PC-3 (cell line): ENCODE results near the gene RGMB. TPM values are rescaled to one million over a fixed set of nuclear protein-coding genes. Genes with fewer than 3 reads are reported as not detected.

Source experiments
- ATAC-seq: fragments of 200-7000 bp; cut with Tn5 transposase; 2 replicates; pipeline ENCODE4 v1.9.1; 2020; ENCODE audit warnings: mild to moderate bottlenecking, moderate library complexity
- BruUV-seq: library from RNA; stranded (reverse); fragments of 400-500 nt; replicated peaks from 2 replicates; lab custom pipeline; 2021; lab: Mats Ljungman, UMichigan
- CTCF ChIA-PET: fragments of 300-600 bp; sonication (Branson Sonifier 250); formaldehyde crosslinking; loops from one replicate; lab custom pipeline; 2022; ENCODE audit warnings: antibody characterized with exemption; lab: Charles Lee
- POLR2A ChIA-PET: fragments of 300-600 bp; sonication (Branson Sonifier 250); formaldehyde crosslinking; loops from one replicate; lab custom pipeline; 2022; ENCODE audit warnings: antibody characterized with exemption; ENCODE audit not compliant: unreplicated experiment; lab: Charles Lee
- DNase-seq: peaks from one replicate; pipeline ENCODE4 v3.0.0-alpha.2; 2015
- H2AFZ ChIP-seq: fragments of 300-600 bp; sonication (generic); 2 replicates; pipeline ENCODE4 v1.6.0; 2016; ENCODE audit warnings: antibody characterized with exemption, low read length
- H3F3A ChIP-seq: fragments of 300-600 bp; sonication (generic); one replicate; pipeline ENCODE4 v1.6.0; 2017; ENCODE audit warnings: antibody characterized with exemption, low read length, control low read depth, mild to moderate bottlenecking; ENCODE audit not compliant: unreplicated experiment
- H3K27ac ChIP-seq: fragments of 300-600 bp; sonication (generic); 2 replicates; pipeline ENCODE4 v1.5.1; 2016; ENCODE audit warnings: mild to moderate bottlenecking, low read length
- H3K27me3 ChIP-seq: fragments of 300-600 bp; sonication (generic); 2 replicates; pipeline ENCODE4 v1.6.1; 2016; ENCODE audit warnings: low read length, mixed read lengths
- H3K36me3 ChIP-seq: fragments of 300-600 bp; sonication (generic); 2 replicates; pipeline ENCODE4 v1.6.1; 2016; ENCODE audit warnings: low read depth, mixed run types, low read length, mixed read lengths
- H3K4me1 ChIP-seq: fragments of 300-600 bp; sonication (generic); 2 replicates; pipeline ENCODE4 v1.5.1; 2016; ENCODE audit warnings: low read length; ENCODE audit not compliant: insufficient read depth
- H3K4me2 ChIP-seq: fragments of 300-600 bp; sonication (generic); 2 replicates; pipeline ENCODE4 v1.6.0; 2016; ENCODE audit warnings: low read length
- H3K4me3 ChIP-seq: fragments of 300-600 bp; sonication (generic); 2 replicates; pipeline ENCODE4 v1.5.1; 2016; ENCODE audit warnings: mild to moderate bottlenecking, low read length, mixed read lengths
- H3K79me2 ChIP-seq: fragments of 300-600 bp; sonication (generic); 2 replicates; pipeline ENCODE4 v1.6.1; 2017; ENCODE audit warnings: low read length, mixed read lengths
- H3K9ac ChIP-seq: fragments of 300-600 bp; sonication (generic); 2 replicates; pipeline ENCODE4 v1.6.0; 2016; ENCODE audit warnings: mild to moderate bottlenecking, low read length
- H3K9me2 ChIP-seq: fragments of 300-600 bp; sonication (generic); replicated peaks from 2 replicates; pipeline ENCODE4 v1.6.1; 2016; ENCODE audit warnings: mixed run types, low read length, mixed read lengths
- H3K9me3 ChIP-seq: fragments of 300-600 bp; sonication (generic); 2 replicates; pipeline ENCODE4 v1.6.1; 2016; ENCODE audit warnings: low read length, mixed read lengths
- H4K20me1 ChIP-seq: fragments of 300-600 bp; sonication (generic); 2 replicates; pipeline ENCODE4 v1.6.1; 2016; ENCODE audit warnings: low read length, mixed read lengths
- EZH2 ChIP-seq: fragments of 300-600 bp; sonication (generic); IDR thresholded peaks from one replicate; pipeline ENCODE4 v1.6.1; 2017; ENCODE audit warnings: antibody characterized with exemption, mild to moderate bottlenecking, low read length; ENCODE audit not compliant: unreplicated experiment
- EZH2phosphoT487 ChIP-seq: fragments of 300-600 bp; sonication (generic); IDR thresholded peaks from 2 replicates; pipeline ENCODE4 v1.6.1; 2018; ENCODE audit warnings: mild to moderate bottlenecking, antibody characterized with exemption, low read length, borderline replicate concordance
- intact Hi-C: fragments of 100-400 bp; cut with micrococcal nuclease; formaldehyde crosslinking; loops from 2 replicates; pipeline ENCODE4 v1.9.0; 2023
- total RNA-seq: library from RNA; depleted of rRNA; stranded (reverse); fragments of >200 nt; gene quantifications from 2 replicates; pipeline ENCODE4 v1.2.3, GENCODE V29; 2014
- TF ChIP-seq, protein P1 (sequence below): fragments of 300-600 bp; sonication (generic); conservative IDR thresholded peaks from 2 replicates; pipeline ENCODE4 v1.5.1; 2017; ENCODE audit warnings: antibody characterized with exemption, low read depth, mild to moderate bottlenecking, low read length

RGMB gene
- total RNA-seq, 1 experiment from 2014 or later, result 31.1 TPM

GRCh38 chr5:98773214-98773463 lies 324 bp upstream of the RGMB start:
- BruUV-seq, result no TSS peak
- no peak for DNase-seq

GRCh38 chr5:98774192-98775033 lies 950 bp downstream of the RGMB start:
- BruUV-seq, result no TSS peak
- peak; percentile 84 for DNase-seq
- H2AFZ ChIP-seq, result peak overlapping the region; percentile 56; the same call in 1 of the 2 replicates
- ChIA-PET CTCF (no interaction called here), POLR2A (interaction anchor here (0.6 kb wide), 1 partner anchor 14 kb away, joined by 3 read pairs; no protein-coding TSS in a partner anchor)
- TF ChIP-seq EZH2phosphoT487 (no peak), EZH2 (no peak)
- TF ChIP-seq, protein P1, sequence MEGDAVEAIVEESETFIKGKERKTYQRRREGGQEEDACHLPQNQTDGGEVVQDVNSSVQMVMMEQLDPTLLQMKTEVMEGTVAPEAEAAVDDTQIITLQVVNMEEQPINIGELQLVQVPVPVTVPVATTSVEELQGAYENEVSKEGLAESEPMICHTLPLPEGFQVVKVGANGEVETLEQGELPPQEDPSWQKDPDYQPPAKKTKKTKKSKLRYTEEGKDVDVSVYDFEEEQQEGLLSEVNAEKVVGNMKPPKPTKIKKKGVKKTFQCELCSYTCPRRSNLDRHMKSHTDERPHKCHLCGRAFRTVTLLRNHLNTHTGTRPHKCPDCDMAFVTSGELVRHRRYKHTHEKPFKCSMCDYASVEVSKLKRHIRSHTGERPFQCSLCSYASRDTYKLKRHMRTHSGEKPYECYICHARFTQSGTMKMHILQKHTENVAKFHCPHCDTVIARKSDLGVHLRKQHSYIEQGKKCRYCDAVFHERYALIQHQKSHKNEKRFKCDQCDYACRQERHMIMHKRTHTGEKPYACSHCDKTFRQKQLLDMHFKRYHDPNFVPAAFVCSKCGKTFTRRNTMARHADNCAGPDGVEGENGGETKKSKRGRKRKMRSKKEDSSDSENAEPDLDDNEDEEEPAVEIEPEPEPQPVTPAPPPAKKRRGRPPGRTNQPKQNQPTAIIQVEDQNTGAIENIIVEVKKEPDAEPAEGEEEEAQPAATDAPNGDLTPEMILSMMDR, result no peak
- peaks cover 44% of the 10 kb centered on the region for H4K20me1 ChIP-seq
- peak overlapping the region; percentile 89 for H3K4me3 ChIP-seq
- peak overlapping the region; percentile 90 for H3K4me2 ChIP-seq
- no peaks in the 10 kb centered on the region for H3K27me3 ChIP-seq
- no peaks in the 10 kb centered on the region for H3F3A ChIP-seq
- no peaks in the 10 kb centered on the region for H3K9me3 ChIP-seq
- peaks cover 38% of the 10 kb centered on the region for H3K4me1 ChIP-seq
- intact Hi-C loops, result loop anchor here (5.0 to 10.0 kb wide), 8 partner anchors 202 to 1347 kb away; no protein-coding TSS in a partner anchor
- ATAC-seq, result peak; percentile 14
- peaks cover 1% of the 10 kb centered on the region for H3K36me3 ChIP-seq
- H3K9me2 ChIP-seq, result no peaks in the 10 kb centered on the region
- peak overlapping the region; percentile 83 for H3K9ac ChIP-seq
- H3K79me2 ChIP-seq, result peaks cover 76% of the 10 kb centered on the region
- peak overlapping the region; percentile 62 for H3K27ac ChIP-seq

More at GRCh38 chr5:98773214-98773463, 324 bp upstream of the RGMB start:
- H3K9ac ChIP-seq, result peak overlapping the region; percentile 83
- peaks cover 65% of the 10 kb centered on the region for H3K79me2 ChIP-seq
- POLR2A ChIA-PET, result interaction anchor here (0.6 to 0.7 kb wide), 3 partner anchors 93 to 463 kb away, joined by 7 to 15 read pairs (median 11); no protein-coding TSS in a partner anchor
- peak overlapping the region; percentile 83 for H3K27ac ChIP-seq
- peaks cover 32% of the 10 kb centered on the region for H4K20me1 ChIP-seq
- intact Hi-C loops, result loop anchor here (2.0 to 10.0 kb wide), 10 partner anchors 201 to 1590 kb away; partner anchors contain the start of gene RIOK2
- H2AFZ ChIP-seq, result peak overlapping the region; percentile 91
- no peak for TF ChIP-seq EZH2phosphoT487
- H3K4me1 ChIP-seq, result peaks cover 27% of the 10 kb centered on the region
- no peaks in the 10 kb centered on the region for H3F3A ChIP-seq
- peak overlapping the region; percentile 90 for H3K4me2 ChIP-seq
- H3K4me3 ChIP-seq, result peak overlapping the region; percentile 89
- no peaks in the 10 kb centered on the region; the same call in 1 of the 2 replicates for H3K36me3 ChIP-seq
- CTCF ChIA-PET, result interaction anchor here (0.7 kb wide), 1 partner anchor 23 kb away, joined by 19 read pairs; no protein-coding TSS in a partner anchor
- no peak for ATAC-seq
- H3K27me3 ChIP-seq, result no peaks in the 10 kb centered on the region
- no peaks in the 10 kb centered on the region for H3K9me3 ChIP-seq
- H3K9me2 ChIP-seq, result no peaks in the 10 kb centered on the region

DNA sequence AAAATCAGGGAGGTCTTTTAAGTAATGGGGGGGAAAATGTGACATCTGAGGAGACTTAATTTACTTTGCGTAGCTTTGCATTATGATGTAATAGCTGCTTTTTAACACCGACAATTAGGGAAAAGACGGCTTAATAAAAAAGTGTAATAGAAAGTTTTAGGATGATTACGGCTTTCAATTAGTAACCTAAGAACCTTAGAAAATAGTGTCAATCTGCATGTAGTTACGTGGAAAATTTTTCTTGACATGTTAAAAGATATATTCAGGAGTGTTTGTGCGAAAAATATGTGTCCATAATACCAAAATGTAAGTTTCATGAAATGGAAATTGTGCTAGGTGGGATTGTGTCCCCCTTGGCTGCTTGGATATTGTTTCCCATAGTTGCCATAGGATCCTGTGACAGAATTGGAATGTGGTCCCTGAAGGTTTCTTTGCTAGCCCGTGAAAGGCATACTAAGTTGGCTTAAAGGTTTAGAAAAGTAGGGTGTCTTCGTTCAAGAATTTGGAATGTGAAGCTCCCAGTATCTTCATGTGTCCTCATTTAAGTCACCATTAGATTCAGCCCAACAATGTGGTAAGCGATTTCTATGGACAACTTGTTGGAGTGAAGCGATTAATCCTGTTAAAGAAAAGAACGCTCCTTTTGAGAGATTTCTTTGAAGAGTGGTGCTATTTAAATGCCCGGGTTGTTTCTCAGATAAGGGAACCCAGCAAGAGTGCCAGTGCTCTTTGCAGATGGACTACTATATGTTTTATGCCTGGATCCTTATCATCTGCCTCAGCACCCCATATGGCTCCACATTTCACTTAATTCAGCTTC lies 2.0 kb downstream of the RGMB start:
- intact Hi-C loops, result loop anchor here (10.0 kb wide), 3 partner anchors 671 to 1041 kb away; no protein-coding TSS in a partner anchor
- H3K27ac ChIP-seq, result peak overlapping the region; percentile 30
- H3K4me3 ChIP-seq, result peak overlapping the region; percentile 89
- peak overlapping the region; percentile 90 for H3K4me2 ChIP-seq
- no peaks in the 10 kb centered on the region for H3K27me3 ChIP-seq
- ATAC-seq (no peak), DNase-seq (no peak)
- peaks cover 76% of the 10 kb centered on the region for H3K79me2 ChIP-seq
- ChIA-PET POLR2A (no interaction called here), CTCF (interaction anchor here (1.0 kb wide), 1 partner anchor 321 kb away, joined by 4 read pairs; no protein-coding TSS in a partner anchor)
- H3K9ac ChIP-seq, result peak overlapping the region; percentile 83
- no peaks in the 10 kb centered on the region for H3K9me3 ChIP-seq
- TF ChIP-seq EZH2, result no peak
- no peak for TF ChIP-seq EZH2phosphoT487
- TF ChIP-seq, protein P1, result no peak
- H4K20me1 ChIP-seq, result peaks cover 55% of the 10 kb centered on the region
- H3K9me2 ChIP-seq, result no peaks in the 10 kb centered on the region
- no TSS peak for BruUV-seq
- H2AFZ ChIP-seq, result no peak overlapping the region
- H3F3A ChIP-seq, result no peaks in the 10 kb centered on the region
- H3K36me3 ChIP-seq, result peaks cover 12% of the 10 kb centered on the region
- H3K4me1 ChIP-seq, result peaks cover 49% of the 10 kb centered on the region
